ENCODE data around the gene TTC27. TPM values are rescaled to one million over a fixed set of nuclear protein-coding genes. Genes with fewer than 3 reads are reported as not detected.
"Not testable (repeated sequence)": the region's sequence is repeated elsewhere in the genome, so short reads cannot be mapped to it uniquely, and the experiment has no call there.

TTC27 gene
- total and polyA plus RNA-seq, 5 experiments from 2014 or later = 19.5 to 29.1 (median 24.8) TPM

DNA sequence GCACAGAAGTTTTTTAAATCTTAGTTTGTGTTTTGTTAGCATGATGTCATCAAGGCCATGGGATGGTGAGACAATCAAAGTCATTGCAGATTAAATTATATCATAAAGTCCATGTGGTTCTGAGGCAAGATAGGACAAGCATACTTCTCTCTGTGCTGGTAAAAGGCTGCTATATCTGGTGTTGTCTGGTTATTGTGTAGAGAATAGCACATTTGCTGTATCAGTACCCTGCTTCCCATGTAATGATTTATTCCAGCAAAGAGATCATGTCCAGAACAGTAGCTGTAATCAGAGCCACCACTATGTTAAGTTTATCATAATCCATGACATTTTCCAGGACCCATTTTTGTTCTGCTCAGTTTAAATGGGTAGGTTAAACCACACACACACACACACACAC, 123.0 kb downstream of the TTC27 start:
- H3K27ac Mint-ChIP-seq = no peak overlapping the region
- H3K36me3 Mint-ChIP-seq = peaks cover 33 to 61% (median 34%) of the 10 kb centered on the region in 3 donors
- DNase-seq = no peak
- H3K27me3 Mint-ChIP-seq = no peaks in the 10 kb centered on the region
- ATAC-seq = no peak
- H3K4me3 Mint-ChIP-seq = no peak overlapping the region
- peaks cover 5 to 9% (median 8%) of the 10 kb centered on the region in 4 donors for H3K4me1 Mint-ChIP-seq
- H3K9me3 Mint-ChIP-seq = peaks cover 0 to 7% (median 4%) of the 10 kb centered on the region in 9 donors
- POLR2A ChIA-PET = no interaction called here

DNA sequence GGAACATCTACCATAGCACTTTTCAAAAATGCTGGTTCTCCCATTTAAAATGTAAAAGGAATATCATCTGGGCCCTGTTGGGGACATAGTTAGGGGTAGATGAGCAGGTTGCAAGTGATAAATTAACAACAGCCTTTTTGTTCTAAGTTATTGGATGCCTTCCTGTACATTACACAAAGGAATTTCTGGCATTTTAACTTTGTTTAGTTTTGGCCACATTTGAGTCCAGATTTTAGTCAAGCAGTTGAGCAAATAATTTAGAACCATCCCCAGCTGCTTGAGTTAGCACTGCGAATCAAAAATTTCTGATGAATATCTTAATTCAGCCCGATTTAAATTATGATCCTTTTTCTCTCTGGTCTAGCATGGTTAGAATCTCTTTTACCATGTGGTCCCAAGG, 124.4 kb downstream of the TTC27 start:
- ATAC-seq = no peak
- H3K9me3 Mint-ChIP-seq = peaks cover 0 to 4% (median 0%) of the 10 kb centered on the region in 9 donors
- POLR2A ChIA-PET = no interaction called here
- peaks cover 26 to 63% (median 32%) of the 10 kb centered on the region in 3 donors for H3K36me3 Mint-ChIP-seq
- H3K4me1 Mint-ChIP-seq = peaks cover 14 to 18% (median 15%) of the 10 kb centered on the region in 4 donors
- no peak overlapping the region for H3K27ac Mint-ChIP-seq
- no peaks in the 10 kb centered on the region for H3K27me3 Mint-ChIP-seq
- DNase-seq = no peak
- no peak overlapping the region for H3K4me3 Mint-ChIP-seq

DNA sequence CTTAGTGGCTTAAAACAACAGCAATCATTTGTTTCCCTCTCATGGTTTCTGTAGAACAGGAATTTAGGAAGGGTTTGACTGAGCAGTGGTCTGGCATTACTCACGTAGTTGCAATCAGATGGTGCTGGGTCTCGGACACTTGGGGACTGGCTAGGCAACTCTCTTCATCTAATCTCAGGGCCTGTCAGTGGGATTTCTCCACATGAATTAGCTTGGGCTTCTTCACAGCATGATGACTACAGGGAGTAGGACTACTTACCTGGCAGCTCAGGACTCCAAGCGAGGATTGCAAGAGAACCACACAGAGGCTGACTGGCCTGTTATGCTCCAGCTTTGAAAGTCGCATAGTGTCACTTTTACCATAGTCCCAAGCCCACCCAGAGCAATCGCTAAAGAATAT, 125.1 kb downstream of the TTC27 start:
- Mint-ChIP-seq H3K27ac (no peak overlapping the region), H3K27me3 (no peaks in the 10 kb centered on the region), H3K4me3 (peak overlapping the region in 1 of 10 donors; percentile 47), H3K36me3 (peaks cover 19 to 65% (median 28%) of the 10 kb centered on the region in 3 donors), H3K9me3 (peaks cover 0 to 2% (median 0%) of the 10 kb centered on the region in 9 donors), H3K4me1 (peaks cover 14 to 18% (median 15%) of the 10 kb centered on the region in 4 donors)
- no peak for ATAC-seq
- POLR2A ChIA-PET = no interaction called here
- DNase-seq = no peak

DNA sequence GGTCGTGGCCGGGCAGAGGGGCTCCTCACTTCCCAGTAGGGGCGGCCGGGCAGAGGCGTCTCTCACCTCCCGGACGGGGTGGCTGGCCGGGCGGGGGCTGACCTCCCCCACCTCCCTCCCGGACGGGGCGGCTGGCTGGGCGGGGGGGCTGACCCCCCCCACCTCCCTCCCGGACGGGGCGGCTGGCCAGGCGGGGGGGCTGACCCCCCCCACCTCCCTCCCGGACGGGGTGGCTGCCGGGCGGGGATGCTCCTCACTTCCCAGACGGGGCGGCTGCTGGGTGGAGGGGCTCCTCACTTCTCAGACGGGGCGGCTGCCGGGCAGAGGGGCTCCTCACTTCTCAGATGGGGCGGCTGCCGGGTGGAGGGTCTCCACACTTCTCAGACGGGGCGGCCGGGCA, 126.8 kb downstream of the TTC27 start:
- H3K9me3 Mint-ChIP-seq = not testable (repeated sequence)
- H3K36me3 Mint-ChIP-seq = peaks cover 19 to 63% (median 24%) of the 10 kb centered on the region in 3 donors

DNA sequence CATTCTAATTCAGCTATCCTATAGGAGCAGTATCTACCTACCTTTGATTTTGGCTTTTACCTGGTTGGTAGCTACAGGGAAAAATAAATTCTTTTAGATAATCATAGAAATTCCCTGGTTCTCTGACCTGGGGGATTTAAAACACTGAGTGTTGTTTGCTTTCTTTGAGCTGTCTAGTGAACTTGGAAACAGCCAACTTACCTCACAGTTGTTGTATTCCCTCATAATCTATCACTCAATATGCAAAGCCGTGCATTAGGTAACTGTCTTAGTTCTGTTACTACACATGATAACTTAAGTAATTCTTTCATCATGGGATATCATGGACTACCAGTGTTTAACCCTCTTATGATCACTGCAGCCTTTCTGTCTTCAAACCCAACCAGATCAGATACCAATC, 127.8 kb downstream of the TTC27 start:
- H3K27me3 Mint-ChIP-seq = no peaks in the 10 kb centered on the region
- H3K36me3 Mint-ChIP-seq = peaks cover 22 to 66% (median 26%) of the 10 kb centered on the region in 3 donors
- peak overlapping the region; percentile 58 to 84 (median 79) for H3K4me3 Mint-ChIP-seq
- peak overlapping the region in 8 of 10 donors; percentile 22 to 90 (median 72) for H3K27ac Mint-ChIP-seq
- H3K4me1 Mint-ChIP-seq = peaks cover 14 to 18% (median 15%) of the 10 kb centered on the region in 4 donors
- ATAC-seq = no peak
- no peak for DNase-seq
- POLR2A ChIA-PET = no interaction called here
- H3K9me3 Mint-ChIP-seq = peaks cover 0 to 2% (median 0%) of the 10 kb centered on the region in 9 donors

More for the DNA sequence above, 126.8 kb downstream of the TTC27 start:
- ATAC-seq, DNase-seq, POLR2A ChIA-PET, H3K27me3 Mint-ChIP-seq, H3K27ac Mint-ChIP-seq, H3K4me3 Mint-ChIP-seq: not testable (repeated sequence)
- peaks cover 14 to 18% (median 15%) of the 10 kb centered on the region in 4 donors for H3K4me1 Mint-ChIP-seq

DNA sequence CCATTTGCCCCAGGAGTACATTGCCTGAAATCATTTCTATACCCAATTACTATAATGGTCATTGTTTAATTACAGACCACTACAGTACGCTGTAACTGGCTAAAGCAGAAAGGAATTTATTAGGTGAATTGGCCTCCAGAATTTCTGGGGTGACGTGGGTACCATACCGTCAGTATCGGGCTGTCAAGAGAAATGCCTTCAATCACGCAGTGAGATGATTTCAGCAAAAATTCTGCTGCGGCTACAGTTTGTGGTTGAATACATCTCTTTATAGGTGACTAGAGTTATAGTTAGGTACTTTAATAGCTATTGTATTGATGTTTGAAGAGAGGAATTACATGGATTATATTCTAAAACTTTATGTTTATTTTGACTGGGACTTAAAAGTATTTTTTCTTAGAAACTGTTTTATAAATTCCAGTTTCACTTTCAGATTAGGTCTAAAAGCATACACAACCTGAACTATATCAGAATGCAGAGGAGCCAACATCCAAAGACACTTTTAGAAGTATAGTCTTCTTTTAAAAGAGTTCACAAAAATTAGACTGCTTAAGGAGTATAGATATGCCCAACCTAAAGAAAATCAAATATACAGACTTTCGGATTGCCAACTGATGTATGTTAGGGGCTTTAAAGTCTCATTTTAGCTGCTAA, 128.4 kb downstream of the TTC27 start:
- POLR2A ChIA-PET = no interaction called here
- peaks cover 22 to 67% (median 31%) of the 10 kb centered on the region in 3 donors for H3K36me3 Mint-ChIP-seq
- ATAC-seq = peak in 1 of 2 donors; percentile 30

DNA sequence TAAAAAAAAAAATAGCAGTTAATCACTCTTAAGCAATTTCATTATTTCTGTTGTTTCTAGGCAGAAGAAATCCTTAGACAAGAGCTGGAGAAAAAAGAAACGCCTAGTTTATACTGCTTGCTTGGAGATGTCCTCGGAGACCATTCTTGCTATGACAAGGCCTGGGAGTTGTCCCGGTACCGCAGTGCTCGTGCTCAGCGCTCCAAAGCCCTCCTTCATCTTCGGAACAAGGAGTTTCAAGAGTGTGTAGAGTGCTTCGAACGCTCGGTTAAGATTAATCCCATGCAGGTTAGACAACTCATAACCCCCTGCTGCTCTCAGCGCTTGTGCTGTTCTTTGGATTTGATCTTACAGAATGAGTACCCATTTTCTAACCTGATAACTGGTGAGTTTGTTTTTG, 130.4 kb downstream of the TTC27 start:
- H3K27me3 Mint-ChIP-seq = no peaks in the 10 kb centered on the region
- peaks cover 15 to 18% (median 16%) of the 10 kb centered on the region in 4 donors for H3K4me1 Mint-ChIP-seq
- no peaks in the 10 kb centered on the region for H3K9me3 Mint-ChIP-seq
- H3K36me3 Mint-ChIP-seq = peaks cover 17 to 70% (median 25%) of the 10 kb centered on the region in 3 donors
- DNase-seq (no peak), ATAC-seq (no peak)
- POLR2A ChIA-PET = no interaction called here
- no peak overlapping the region for H3K4me3 Mint-ChIP-seq
- H3K27ac Mint-ChIP-seq = no peak overlapping the region

More for the DNA sequence above, 128.4 kb downstream of the TTC27 start:
- peaks cover 13 to 18% (median 15%) of the 10 kb centered on the region in 4 donors for H3K4me1 Mint-ChIP-seq
- H3K9me3 Mint-ChIP-seq = peaks cover 0 to 2% (median 0%) of the 10 kb centered on the region in 9 donors
- H3K4me3 Mint-ChIP-seq = peak overlapping the region; percentile 58 to 84 (median 79)
- DNase-seq = peak in 2 of 10 donors; percentile 7 to 16
- H3K27me3 Mint-ChIP-seq = no peaks in the 10 kb centered on the region
- peak overlapping the region in 9 of 10 donors; percentile 22 to 90 (median 64) for H3K27ac Mint-ChIP-seq

DNA sequence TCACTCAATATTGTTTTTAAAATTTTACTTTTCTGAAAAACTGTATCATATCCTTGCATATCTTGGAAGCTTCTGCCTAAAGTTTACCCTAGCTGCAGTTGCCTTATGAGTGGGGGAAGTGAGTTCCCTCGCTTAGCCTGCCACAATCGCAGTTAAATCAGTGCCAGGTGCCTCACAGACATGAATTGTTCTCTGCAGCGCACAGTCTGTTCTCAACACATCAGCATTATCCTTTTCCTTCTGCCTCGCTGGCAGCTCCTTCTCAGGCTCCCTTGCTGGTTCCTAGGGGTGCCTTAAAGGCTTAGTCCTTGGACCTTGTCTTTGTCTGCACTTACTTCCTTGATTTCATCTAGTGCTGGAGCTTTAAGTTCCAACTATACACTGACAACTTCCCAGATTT, 132.8 kb downstream of the TTC27 start:
- POLR2A ChIA-PET = no interaction called here
- DNase-seq = no peak
- Mint-ChIP-seq H3K4me1 (peaks cover 12 to 13% (median 12%) of the 10 kb centered on the region in 4 donors), H3K4me3 (no peak overlapping the region), H3K27me3 (no peaks in the 10 kb centered on the region), H3K36me3 (peaks cover 17 to 85% (median 25%) of the 10 kb centered on the region in 3 donors), H3K27ac (peak overlapping the region in 1 of 10 donors; percentile 54), H3K9me3 (no peaks in the 10 kb centered on the region)
- no peak for ATAC-seq

DNA sequence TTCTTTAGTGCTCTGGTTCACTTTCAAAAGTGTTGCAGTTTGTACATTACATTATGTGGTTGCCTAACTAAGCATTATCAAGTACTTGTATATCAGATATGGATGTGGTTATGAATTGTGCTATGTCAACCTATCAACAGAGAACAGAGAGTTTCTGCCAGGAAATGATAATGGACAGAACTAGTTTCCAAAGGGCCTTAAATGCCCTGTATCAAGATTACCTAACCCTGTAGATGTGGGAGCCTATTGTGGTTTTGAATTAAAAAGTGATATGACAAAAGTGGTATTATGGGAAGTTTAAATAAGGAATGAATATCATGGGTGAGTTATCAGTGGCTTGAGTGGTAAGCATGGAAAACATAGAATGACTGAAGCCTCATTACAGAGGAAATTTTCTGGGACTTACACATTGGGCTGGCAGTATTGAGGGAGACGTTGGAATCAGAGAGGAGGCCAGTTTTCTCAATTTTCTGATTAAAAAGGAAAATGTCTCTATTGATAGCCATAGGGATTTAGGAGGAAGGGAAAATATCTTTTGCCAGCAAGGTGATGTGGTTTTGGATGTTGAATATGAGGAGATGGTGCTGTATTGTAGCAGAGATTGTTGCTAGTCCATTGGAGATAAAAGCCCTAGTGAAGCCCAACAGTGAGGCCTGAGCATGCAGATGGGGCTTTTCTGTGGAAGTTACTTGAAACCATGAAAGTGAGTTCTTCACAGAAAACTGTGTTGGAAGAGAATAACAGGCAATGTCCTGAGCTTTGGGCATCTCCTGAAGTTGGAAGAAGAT, 140.7 kb downstream of the TTC27 start:
- no peak for DNase-seq
- H3K4me1 Mint-ChIP-seq = peaks cover 0 to 4% (median 0%) of the 10 kb centered on the region in 4 donors
- peaks cover 5 to 40% (median 19%) of the 10 kb centered on the region in 3 donors for H3K36me3 Mint-ChIP-seq
- no peak overlapping the region for H3K4me3 Mint-ChIP-seq
- no peaks in the 10 kb centered on the region for H3K9me3 Mint-ChIP-seq
- no peaks in the 10 kb centered on the region for H3K27me3 Mint-ChIP-seq
- no peak for ATAC-seq
- H3K27ac Mint-ChIP-seq = no peak overlapping the region
- POLR2A ChIA-PET = no interaction called here

DNA sequence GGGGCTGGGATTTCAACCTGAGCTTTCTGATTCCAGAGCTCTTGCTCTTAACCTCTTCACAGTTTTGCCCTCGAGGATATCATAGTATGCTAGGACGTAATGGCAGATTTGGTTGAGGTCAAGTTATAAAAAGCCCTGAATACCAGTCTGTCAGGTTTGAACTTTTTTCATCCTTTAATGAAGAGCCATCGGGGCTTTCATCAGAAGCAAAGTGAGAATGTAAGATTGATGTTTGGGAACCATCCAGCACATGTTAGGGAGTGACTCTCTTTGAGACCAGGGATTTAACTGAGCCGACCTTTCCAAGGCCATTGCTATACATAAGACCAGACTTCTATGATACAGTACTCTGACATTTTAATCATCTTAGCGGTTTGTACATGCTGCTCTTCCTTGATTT, 142.5 kb downstream of the TTC27 start:
- no peak overlapping the region for H3K4me3 Mint-ChIP-seq
- peaks cover 0 to 4% (median 0%) of the 10 kb centered on the region in 4 donors for H3K4me1 Mint-ChIP-seq
- no peaks in the 10 kb centered on the region for H3K9me3 Mint-ChIP-seq
- H3K27ac Mint-ChIP-seq = no peak overlapping the region
- no peaks in the 10 kb centered on the region for H3K27me3 Mint-ChIP-seq
- DNase-seq (no peak), ATAC-seq (no peak)
- H3K36me3 Mint-ChIP-seq = peaks cover 13 to 37% (median 29%) of the 10 kb centered on the region in 3 donors
- POLR2A ChIA-PET = no interaction called here

DNA sequence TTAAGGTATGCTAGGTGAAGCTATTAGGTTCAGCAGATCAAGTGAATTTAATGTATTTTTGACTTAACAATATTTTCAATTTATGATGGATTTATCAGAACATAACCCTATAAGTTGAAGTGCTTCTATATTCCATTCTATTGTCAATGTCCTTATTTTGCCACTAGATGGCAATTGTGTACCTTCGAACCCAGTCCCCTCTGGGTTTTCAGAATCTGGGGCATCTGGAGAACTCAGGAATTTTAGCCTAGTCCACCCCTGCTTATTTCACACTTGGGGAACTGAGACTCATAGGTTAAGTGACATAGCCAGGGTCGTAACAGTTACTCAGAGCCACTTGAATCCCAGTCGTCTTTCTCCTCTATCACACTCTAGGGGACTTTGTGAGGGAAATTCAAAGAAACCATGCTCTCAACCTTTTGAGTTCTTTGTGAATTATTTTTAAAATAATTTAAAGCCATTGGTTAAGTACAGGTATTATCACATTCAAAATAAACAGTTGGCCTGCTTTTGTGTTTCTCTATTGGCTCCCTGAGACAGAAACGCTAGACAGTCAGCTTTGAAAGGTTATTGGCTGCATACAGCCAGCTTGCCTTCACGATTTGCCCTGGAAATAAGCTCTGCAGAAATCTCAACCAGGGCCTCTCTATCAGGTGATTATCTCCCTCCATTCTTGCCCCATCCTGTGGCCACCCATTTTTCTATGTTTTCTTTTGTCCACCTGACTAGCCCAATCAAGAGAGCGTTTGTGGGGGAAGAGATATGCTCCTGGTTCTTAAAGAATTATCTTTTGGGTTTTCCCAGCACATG, 145.0 kb downstream of the TTC27 start:
- DNase-seq (no peak), ATAC-seq (no peak)
- Mint-ChIP-seq H3K36me3 (peaks cover 25 to 47% (median 38%) of the 10 kb centered on the region in 3 donors), H3K9me3 (peaks cover 0 to 9% (median under 1%) of the 10 kb centered on the region in 9 donors), H3K27ac (peak overlapping the region in 1 of 10 donors; percentile 7), H3K4me3 (no peak overlapping the region), H3K27me3 (no peaks in the 10 kb centered on the region), H3K4me1 (peaks cover 0 to 2% (median 0%) of the 10 kb centered on the region in 4 donors)
- POLR2A ChIA-PET = no interaction called here

DNA sequence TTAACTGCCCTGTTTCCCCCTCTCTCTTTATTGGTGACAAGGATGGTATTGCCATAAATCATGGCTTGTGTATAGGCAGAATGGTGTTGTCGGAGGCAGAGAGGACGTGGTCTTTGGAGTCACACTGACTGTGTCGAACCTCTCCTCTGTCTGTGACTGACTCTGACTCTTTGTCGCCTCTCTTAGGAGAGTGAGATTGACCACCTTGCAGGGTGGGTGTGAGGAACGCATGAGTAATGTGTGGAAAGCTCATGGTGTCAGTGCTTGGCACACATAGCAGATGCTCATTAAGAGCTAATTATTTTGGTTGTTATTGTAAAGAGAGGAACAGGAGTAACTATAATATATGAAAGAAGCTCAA, 145.6 kb downstream of the TTC27 start:
- Mint-ChIP-seq H3K27me3 (no peaks in the 10 kb centered on the region), H3K9me3 (peaks cover 0 to 15% (median 5%) of the 10 kb centered on the region in 9 donors), H3K27ac (peak overlapping the region in 1 of 10 donors; percentile 7), H3K36me3 (peaks cover 31 to 53% (median 42%) of the 10 kb centered on the region in 3 donors), H3K4me1 (peaks cover 0 to 2% (median 0%) of the 10 kb centered on the region in 4 donors), H3K4me3 (no peak overlapping the region)
- DNase-seq = no peak
- ATAC-seq = no peak
- POLR2A ChIA-PET = no interaction called here
